CD4-positive, alpha-beta T cell treated with Interleukin-1 beta for 1 hour (primary cell): ENCODE results near the gene ZSCAN5C.
"Not testable (repeated sequence)": the region's sequence is repeated elsewhere in the genome, so short reads cannot be mapped to it uniquely, and the experiment has no call there.

ENCODE experiments used
- DNase-seq, 2 donors: peaks; one replicate each; pipeline ENCODE4 v3.0.0-alpha.2; 2020 to 2022

Gene ZSCAN5C, protein sequence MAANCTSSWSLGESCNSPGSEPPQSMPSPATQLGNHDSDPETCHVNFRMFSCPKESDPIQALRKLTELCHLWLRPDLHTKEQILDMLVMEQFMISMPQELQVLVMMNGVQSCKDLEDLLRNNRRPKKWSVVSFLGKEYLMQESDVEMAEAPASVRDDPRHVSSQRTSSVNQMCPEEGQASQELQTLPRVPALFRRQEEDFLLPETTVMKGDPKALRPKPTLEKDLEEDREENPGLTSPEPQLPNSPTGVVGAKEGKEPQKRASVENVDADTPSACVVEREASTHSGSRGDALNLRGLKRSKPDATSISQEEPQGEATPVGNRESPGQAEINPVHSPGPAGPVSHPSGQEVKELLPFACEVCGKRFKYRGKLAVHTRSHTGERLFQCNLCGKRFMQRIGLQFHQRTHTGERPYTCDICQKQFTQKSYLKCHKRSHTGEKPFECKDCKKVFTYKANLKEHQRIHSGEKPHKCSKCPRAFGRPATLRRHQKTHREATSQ

DNA sequence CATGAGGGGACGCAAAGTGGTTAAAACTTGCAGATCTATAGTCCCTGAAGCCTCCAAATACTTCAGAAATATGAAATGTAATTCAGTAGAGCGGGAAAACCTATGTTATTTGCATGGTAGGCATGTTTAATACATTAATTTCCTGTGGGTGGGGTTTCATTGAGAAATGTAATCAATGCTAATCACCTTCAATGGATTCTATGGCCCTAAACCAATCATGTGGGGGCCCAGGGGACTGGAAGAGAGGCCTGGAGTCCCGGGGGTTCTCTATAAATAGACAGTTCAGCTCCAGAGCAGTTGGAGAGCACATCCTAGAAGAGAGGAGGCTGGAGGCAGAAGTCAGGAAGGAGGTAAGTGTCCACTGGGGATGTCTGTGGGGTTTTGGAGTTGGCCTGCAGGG lies at the start of gene ZSCAN5C:
Gene ZSCAN5C, plus strand, starts transcription at position 301 of the 400 bp plus-strand sequence. CDS start 3,641 bp downstream, outside the sequence.
- no peak for DNase-seq

DNA sequence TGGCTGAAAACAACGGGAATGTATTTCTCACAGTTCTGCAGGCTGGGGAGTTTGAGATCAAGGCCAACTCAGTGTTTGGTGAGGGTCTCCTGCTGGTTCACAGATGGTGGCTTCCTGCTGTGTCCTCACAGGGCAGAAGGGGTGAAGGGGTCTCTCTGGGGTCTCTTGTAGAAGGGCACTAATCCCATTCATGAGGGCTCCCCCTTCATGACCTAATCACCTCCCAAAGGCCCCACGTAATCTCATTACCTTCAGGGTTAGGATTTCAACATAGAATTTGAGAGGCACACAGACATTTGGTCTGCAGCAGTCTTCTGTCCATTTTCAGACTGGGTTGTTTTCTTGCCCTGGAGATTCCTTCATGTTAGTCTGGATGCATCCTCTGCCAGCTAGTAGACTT lies 49.4 kb upstream of the ZSCAN5C start:
- DNase-seq = no peak

DNA sequence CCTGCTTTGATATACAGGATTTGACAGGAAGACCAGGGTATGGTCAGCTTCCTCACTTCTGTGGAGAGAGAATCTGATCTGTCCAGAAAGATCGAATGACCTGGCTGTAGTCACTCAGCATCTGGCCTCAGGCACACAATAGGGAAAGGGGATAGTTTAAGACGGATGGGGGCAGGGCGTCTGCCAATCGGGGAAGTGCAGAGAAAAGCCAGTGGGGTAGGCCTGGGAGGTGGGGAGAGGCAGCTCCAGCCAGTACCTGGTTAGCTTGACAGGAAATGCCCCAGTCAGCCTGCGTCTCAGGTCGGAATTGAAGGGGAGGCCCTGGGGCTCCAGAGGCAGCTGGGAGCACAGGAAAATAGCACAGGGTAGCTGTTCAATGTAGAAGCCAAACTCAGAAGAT lies 48.6 kb upstream of the ZSCAN5C start:
- DNase-seq = no peak

DNA sequence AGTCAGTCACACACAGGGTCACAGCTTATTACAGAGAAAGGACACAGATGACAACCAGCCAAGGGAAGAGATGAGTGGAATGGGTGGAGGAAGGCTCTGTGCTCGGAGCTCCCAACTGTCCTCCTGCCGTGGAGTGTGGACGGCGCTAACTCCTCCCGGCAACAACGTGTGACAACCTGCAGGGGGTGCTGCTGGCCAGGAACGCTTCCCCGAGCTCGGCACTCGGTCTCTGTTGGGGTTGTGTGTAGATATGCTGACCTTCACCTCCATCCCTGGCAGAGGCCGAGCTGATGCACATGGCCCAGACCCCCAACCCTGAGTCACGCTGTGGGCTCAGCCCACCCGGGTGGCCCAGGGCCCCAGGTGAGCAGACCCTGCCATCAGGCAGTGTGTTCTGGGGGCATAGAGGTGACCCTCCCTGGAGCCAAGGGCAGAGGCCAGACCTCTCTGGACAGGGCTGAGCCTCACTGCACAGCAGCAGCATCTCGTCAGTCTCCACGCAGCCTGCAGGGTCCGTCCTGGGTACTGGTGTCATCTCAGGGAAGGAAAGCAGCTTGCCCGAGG lies 46.9 kb upstream of the ZSCAN5C start:
- no peak for DNase-seq

DNA sequence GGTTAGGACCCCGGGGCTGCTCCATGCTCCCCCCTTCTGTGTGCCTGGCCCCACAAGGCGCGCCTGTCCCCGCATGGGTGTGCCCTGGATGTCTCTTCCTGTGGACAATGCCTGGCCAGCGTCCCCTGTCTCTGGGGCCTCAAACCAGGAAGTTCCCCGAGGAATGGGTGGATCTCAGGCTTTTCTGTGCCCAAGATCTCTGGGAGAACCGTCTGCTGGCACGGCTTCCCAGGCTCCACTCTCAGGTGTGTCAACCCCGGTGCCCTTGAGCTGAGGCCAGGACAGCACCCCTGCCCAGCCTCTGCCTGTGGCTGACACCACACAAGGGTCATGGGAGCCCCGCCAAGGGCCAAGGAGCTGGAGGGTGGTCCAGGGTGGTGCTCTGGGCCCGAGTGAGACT lies 45.3 kb upstream of the ZSCAN5C start:
- no peak for DNase-seq

DNA sequence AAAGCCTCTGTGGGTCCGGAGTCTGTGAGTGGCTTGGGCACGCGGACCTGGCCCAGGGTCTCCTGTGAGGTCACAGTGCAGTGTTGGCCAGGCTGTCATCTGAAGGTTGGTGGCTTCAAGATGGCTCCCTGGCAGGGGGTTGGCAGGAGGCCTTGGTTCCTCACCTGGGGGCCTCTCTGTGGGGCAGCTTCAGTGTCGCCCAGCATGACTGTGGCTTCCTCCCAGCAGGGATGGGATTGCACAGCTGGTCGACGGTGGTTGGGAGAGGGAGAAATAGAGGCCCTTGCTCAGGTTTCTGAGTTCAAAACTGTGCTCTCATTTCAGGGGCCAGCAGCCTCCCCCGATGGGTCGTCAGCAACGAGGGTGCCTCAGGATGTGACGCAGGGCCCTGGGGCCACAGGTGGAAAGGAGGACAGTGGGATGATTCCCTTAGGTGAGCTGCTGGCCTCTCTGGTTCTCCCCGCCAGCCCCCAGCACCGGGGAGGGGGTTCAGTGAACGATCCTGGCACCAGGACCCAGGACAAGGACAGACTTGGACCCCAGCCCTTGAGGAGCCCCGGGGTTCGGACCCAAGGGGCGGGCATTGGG lies 43.8 kb upstream of the ZSCAN5C start:
- no peak for DNase-seq

DNA sequence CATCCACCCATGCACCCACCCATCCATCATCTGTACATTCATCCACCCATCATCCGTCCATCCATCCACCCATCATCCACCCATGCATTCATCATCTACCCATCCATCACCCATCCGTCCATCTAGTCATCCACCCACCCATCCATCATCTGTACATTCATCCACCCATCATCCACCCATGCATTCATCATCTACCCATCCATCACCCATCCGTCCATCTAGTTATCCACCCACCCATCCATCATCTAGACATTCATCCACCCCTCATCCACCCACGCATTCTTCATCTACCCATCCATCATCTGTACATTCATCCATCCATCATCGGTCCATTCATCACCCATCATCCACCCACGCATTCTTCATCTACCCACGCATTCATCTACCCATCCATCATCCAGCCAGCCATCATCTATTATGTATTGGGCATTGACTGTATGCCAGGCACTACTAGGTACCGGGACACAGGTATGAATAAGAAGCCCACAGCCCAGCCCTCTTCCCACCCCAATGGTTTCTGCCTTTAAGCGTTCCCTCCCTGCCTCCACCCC lies 43.0 kb upstream of the ZSCAN5C start:
- DNase-seq = no peak

DNA sequence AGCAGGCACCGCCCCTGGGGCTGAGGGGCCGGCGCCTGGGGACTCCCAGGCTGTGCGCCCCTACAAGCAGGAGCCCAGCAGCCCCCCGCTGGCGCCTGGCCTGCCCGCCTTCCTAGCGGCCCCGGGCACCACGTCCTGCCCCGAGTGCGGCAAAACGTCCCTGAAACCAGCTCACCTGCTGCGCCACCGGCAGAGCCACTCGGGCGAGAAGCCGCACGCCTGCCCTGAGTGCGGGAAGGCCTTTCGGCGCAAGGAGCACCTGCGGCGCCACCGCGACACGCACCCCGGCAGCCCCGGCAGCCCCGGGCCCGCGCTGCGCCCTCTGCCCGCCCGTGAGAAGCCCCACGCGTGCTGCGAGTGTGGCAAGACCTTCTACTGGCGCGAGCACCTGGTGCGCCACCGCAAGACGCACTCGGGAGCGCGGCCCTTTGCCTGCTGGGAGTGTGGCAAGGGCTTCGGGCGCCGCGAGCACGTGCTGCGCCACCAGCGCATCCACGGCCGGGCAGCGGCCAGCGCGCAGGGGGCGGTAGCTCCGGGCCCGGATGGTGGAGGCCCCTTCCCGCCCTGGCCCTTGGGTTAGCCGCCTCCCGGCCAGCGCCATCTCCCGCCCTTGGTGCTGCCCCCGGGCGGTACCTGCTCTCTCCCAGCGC lies 42.3 kb upstream of the ZSCAN5C start:
- DNase-seq = no peak

DNA sequence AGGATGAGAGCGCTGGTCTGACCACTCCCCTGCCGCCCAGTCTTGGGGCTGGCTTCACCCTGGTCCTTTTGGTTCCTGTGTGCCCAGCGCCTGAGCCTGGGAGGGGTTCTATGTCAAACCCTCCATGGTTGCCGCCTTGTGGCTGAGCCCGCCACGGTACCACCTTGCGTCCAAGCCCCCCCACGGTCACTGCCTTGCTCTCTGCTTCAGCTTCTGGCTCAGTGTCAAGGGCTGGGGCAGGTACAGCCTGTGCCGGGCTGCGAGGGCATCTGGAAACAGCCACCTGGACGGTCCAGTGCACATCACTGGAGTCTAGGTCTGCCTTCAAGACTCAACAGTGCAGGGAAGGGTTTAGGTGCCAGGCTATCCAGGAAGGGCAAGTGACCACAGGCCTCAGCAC lies 40.5 kb upstream of the ZSCAN5C start:
- DNase-seq = no peak

DNA sequence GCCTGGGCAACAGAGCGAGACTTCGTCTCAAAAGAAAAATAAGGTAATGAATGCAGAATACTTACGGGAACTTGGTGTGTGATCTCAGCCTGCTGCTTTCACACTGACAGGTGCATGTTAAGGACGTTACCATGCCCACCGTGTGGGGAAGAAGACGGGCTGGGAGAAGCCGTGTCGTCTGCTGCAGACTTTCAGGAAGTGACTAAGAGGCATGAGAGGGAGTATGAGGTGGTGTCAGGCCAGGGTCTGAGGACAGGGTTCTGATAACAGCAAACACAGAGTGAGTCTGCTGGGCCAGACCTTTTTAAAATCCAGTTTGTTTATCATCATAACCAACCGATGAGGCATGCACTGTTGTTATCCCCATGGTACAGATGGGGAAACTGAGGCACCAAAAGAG lies 39.8 kb upstream of the ZSCAN5C start:
- no peak for DNase-seq

DNA sequence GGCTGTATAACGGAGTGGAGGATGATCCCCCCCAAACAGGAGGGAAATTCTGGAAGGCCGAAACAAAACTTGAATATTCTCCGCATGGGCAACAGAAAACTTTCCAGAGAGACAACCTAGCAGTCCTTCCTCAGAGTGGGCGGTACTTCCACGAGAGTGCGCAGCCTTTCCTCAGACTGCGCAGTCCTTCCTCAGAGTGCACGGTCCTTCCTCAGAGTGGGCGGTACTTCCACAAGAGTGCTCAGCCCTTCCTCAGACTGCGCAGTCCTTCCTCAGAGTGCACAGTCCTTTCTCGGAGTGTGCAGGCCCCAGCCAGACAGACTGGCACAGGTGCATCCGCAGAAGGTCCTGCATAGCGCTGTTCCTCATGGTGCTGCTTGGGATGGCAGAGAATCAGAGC lies 39.0 kb upstream of the ZSCAN5C start:
- no peak for DNase-seq

DNA sequence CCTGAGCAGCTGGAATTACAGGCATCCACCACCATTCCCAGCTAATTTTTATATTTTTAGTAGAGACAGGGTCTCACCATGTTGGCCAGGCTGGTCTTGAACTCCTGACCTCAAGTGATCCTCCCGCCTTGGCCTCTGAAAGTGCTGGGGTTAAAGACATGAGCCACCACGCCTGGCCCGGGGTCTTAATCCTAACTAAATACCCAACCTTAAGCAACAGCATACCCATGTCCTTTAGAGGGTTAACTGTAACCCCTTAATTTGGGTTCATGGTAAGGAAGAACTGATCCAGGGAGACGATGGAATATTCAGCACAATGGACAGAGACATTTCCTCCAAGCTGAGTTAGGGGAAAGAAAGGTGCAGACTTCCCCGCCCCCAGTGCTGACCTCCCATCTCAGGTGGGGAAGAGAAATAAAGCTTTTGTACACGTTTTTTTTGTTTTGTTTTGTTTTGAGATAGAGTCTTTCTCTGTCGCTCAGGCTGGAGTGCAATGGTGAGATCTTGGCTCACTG lies 35.0 kb upstream of the ZSCAN5C start:
- no peak for DNase-seq

DNA sequence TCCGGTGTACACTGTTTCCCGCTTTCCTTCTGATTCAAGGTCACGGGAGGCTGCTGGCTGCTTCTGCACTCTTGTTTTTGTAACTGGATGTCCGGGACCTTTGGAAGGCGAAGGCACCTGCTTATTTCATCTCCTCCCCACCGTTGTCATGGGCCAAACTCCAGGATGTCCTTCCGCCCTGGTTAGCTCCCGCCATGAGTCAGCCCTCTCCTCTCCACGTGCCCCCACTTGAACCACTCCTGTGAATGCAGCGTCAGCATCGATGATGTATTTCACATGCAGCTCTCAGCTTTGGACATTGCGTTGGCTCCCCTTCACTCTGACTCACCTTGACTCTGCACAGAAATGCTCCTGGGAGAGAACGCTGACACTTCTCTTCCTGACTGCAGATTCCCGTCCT lies 31.8 kb upstream of the ZSCAN5C start:
- no peak for DNase-seq

DNA sequence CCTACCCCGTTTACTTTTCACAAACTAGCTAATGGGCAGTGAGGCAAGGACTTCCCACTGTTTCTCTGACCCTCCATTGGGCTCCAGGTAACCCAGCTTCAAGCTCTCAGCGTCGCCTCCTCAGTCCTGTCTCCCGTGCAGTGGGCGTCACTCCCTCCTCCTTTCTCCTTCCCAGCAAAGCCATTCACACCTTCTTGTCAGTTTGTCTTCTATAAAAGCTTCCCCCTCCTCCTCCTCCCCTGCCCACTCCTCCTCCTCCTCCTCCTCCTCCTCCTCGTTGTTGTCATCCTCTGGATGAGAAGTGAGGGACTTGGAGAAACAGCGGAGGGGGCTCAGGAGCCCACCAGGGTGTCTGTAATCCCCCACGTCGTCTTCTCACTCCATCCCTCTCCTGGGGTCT lies 28.0 kb upstream of the ZSCAN5C start:
- no peak for DNase-seq

DNA sequence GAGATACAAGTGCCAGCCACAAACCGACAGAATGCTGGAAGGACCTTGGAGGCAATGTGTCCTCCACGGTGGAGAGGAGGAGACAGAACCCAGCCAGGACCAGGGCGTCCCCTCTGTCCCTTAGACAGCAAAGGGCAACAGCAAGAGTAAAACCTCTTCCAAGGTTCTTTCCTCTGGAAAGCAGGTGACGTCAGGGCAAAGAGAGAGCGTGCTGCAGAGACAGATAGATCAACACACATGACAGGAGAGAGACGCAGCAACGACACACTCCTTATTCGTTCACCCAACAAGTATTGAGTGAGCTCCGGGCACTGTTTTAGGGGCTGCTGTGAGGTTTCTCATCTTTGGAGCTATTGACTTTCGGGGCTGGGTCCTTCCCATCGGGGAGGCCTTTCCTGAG lies 27.5 kb upstream of the ZSCAN5C start:
- no peak for DNase-seq

DNA sequence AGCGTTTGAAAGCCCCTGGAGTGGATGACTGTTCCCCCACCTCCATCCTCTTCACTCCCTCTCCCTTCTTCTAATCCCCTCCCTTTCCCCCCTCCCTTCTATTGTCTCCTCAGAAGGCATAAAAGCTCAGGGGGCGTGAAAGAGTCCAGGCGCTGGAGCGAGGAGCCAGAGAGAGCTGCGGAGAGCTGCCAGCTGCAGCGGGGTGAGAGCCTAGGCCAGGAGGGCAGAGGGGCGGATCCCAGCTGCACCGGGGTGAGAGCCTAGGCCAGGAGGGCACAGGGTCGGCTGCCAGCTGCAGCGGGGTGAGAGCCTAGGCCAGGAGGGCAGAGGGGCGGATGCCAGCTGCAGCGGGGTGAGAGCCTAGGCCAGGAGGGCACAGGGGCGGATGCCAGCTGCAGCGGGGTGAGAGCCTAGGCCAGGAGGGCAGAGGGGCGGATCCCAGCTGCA lies 26.2 kb upstream of the ZSCAN5C start, which contains the start of gene GALP:
Gene GALP, plus strand, starts transcription at position 148 of the 447 bp plus-strand sequence. CDS start 1,101 bp downstream, outside the sequence.
- not testable (repeated sequence) for DNase-seq

DNA sequence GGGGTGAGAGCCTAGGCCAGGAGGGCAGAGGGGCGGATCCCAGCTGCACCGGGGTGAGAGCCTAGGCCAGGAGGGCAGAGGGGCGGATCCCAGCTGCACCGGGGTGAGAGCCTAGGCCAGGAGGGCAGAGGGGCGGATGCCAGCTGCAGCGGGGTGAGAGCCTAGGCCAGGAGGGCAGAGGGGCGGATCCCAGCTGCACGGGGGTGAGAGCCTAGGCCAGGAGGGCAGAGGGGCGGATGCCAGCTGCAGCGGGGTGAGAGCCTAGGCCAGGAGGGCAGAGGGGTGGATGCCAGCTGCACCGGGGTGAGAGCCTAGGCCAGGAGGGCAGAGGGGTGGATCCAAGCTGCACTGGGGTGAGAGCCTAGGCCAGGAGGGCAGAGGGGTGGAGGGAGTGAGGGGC lies 25.8 kb upstream of the ZSCAN5C start:
- not testable (repeated sequence) for DNase-seq

DNA sequence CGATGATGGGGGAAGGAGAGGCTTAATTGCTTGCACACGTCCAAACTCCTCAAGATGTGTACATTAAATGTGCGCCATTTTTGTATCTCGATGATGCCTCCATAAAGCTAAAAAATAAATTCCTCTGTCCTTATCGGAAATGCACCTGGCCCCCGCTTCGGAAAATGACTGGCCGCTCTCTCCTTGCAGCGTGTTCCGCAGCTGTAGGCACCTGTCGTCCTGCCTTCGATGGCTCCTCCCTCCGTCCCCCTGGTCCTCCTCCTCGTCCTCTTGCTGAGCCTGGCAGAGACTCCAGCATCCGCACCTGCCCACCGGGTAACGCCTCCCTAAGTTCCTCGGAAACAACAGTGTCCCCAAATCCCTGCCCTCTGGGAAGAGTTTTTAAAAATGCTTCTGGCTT lies 25.2 kb upstream of the ZSCAN5C start:
- DNase-seq = no peak

DNA sequence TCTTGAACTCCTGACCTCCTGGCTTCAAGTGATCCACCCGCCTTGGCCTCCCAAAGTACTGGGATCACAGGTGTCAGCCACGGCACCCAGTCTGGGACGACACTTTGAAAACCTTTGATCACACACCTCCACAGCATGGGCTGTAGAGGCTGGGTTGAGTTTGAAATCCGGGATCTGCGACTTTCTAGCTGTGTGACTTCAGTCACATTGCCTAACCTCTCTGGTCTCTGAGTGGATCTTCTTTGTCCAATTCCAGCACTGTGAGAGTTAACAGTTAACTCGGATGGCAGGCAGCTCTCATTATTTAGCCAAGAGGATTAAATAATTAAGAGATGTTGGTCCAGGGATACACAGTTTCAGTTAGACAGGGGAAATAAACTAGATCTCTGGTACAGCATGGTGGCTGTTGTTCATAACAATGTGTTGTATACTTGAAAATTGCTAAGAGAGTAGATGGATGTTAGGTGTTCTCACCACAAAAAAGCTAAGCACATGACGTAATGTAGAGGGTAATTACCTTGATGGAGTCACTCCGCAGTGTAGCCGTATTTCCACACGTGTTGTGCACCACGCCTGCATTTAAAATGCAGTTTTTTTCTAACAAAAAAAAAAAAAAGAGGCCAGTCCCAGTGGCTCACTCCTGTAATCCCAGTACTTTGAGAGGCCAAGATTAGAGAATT lies 24.4 kb upstream of the ZSCAN5C start:
- no peak for DNase-seq

DNA sequence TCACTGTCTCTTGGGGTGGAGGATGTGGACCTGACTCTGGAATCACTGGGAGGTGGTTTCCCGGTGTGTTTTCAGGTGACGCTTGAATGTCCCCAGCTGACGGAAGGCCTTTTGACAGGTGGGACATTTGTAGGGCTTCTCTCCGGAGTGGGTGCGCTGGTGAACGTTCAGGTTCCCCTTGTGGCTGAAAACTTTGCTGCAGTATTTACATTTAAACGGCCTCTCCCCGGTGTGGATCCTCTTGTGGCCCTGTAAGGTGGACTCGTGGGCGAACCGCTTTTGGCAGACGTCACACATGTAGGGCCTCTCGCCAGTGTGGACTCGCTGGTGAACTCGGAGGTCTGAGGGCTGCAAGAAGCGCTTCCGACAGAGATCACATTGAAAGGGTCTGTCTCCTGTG lies 12.3 kb upstream of the ZSCAN5C start:
- no peak for DNase-seq

DNA sequence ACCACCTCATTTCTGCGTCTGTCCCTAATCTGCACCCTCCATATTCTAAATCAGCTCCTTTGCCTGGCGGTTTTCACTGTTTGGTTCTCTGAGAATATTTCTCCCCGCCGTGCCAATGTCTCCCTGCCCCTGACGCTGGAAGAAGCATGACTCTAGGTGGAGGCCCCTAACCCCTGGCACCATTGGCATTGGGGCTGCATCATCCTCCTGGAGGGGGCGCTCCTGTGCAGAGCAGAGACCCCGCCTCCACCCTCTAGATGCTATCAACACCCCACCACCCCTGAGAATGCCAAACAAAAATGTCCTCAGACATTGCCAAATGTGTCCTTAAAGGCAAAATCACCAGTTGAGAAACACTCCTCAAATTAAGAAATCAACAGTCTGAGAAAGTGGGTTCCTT lies 11.0 kb upstream of the ZSCAN5C start:
- no peak for DNase-seq

DNA sequence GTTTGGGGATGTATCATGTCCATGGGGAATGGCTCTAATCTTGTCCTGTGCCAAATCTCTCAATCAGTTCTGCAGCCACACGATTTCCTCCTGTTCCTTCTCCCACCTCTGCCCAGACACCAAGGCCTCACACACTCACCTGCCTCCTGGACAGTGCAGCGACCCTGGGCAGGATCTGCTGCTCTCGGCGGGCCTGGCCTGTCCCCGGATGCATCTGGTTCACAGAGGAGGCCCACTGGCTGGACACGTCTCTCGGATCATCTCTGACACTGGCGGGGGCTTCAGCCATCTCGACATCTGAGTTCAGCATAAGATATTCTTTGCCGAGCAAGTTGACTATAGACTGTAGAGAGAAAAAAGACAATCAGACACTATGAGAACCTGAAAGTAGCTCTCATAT lies 10.4 kb upstream of the ZSCAN5C start:
- no peak for DNase-seq
